Measurements from ENCODE around the gene RTN4RL2. TPM values are rescaled to one million over a fixed set of nuclear protein-coding genes. Genes with fewer than 3 reads are reported as not detected.
A peak's percentile ranks its signal among the peaks of the same experiment; 100 is the strongest.

Gene RTN4RL2
- total and polyA plus RNA-seq, 9 of the 15 experiments (the other 6 are each of a cell fraction or from before 2014, with no cell fraction given): 0.06 to 1.9 (median 0.34) TPM; not detected in 4

DNA sequence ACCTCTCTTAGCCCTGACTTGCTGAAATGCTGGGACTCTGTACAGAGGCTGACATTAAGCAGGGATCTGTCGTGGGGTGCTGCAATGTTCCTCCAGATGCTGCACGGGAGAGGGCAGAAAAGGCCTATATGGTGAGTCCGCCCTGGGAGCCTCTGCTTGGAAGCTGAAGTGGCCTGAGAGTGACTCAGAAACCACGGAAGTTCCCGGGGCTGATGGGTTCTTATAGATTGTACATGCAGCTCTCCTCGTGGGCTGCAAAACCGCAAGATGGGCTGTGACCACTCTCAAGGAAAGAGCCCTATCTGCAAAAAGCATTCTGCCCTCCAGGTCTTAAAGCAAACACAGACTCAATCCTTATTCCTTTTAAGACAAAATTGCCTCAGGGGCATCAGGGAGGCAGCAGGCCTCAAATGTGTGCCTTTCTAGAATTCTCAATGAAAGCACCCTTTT is 27.6 kb upstream of the RTN4RL2 start (continued):
- TF ChIP-seq, protein P1, sequence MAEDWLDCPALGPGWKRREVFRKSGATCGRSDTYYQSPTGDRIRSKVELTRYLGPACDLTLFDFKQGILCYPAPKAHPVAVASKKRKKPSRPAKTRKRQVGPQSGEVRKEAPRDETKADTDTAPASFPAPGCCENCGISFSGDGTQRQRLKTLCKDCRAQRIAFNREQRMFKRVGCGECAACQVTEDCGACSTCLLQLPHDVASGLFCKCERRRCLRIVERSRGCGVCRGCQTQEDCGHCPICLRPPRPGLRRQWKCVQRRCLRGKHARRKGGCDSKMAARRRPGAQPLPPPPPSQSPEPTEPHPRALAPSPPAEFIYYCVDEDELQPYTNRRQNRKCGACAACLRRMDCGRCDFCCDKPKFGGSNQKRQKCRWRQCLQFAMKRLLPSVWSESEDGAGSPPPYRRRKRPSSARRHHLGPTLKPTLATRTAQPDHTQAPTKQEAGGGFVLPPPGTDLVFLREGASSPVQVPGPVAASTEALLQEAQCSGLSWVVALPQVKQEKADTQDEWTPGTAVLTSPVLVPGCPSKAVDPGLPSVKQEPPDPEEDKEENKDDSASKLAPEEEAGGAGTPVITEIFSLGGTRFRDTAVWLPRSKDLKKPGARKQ (CRISPR knock-in tag; IDR thresholded peaks at IDR 0.05): no peak
- TF ChIP-seq ARHGAP35 (IDR thresholded peaks at IDR 0.05; ENCODE audit: partially characterized antibody): no peak
- TF ChIP-seq TRIM25 (IDR thresholded peaks at IDR 0.05; ENCODE audit: borderline replicate concordance): no peak
- TF ChIP-seq ATF7 (IDR thresholded peaks at IDR 0.05): peak; percentile 28; the same call in 1 of the 2 replicates
- TF ChIP-seq ESRRA (IDR thresholded peaks at IDR 0.05; ENCODE audit: borderline replicate concordance, low read depth): peak; percentile 92; the same call in 1 of the 2 replicates
- TF ChIP-seq FOXM1 (IDR thresholded peaks at IDR 0.05; ENCODE audit: low read depth): no peak
- TF ChIP-seq FOXM1 (CRISPR knock-in tag; IDR thresholded peaks at IDR 0.05; ENCODE audit: low read depth): no peak
- TF ChIP-seq LARP7 (IDR thresholded peaks at IDR 0.05): no peak
- TF ChIP-seq HDAC2 (IDR thresholded peaks at IDR 0.05): peak; percentile 56; the same call in 1 of the 2 replicates
- TF ChIP-seq ZNF165 (CRISPR knock-in tag; IDR thresholded peaks at IDR 0.05; ENCODE audit: borderline replicate concordance): no peak
- TF ChIP-seq HMG20B (CRISPR knock-in tag; IDR thresholded peaks at IDR 0.05): no peak
- TF ChIP-seq PTBP1 (IDR thresholded peaks at IDR 0.05; ENCODE audit: low read depth, low read length): no peak
- no peak for TF ChIP-seq GTF2A2 (tag; IDR thresholded peaks at IDR 0.05)
- peak; percentile 50; the same call in 1 of the 2 replicates for TF ChIP-seq CREB1 (IDR thresholded peaks at IDR 0.05)
- no peak for TF ChIP-seq CREB1 (CRISPR knock-in tag; IDR thresholded peaks at IDR 0.05)
- TF ChIP-seq STAT5B (CRISPR knock-in tag; IDR thresholded peaks at IDR 0.05): no peak
